Transverse colon (tissue), 4 donors: ENCODE data around the gene GABPB1. TPM values are rescaled to one million over a fixed set of nuclear protein-coding genes. Genes with fewer than 3 reads are reported as not detected.

ENCODE experiments used
- DNase-seq: peaks from one replicate; pipeline ENCODE4 v3.0.0-alpha.2; 2019
- H3K27ac ChIP-seq, 4 donors: fragments of 200-600 bp; sonication (generic); 2 replicates each; pipeline ENCODE4 v1.5.1; 2016 to 2018; ENCODE audit warnings: inconsistent platforms in 4 of 4
- H3K27me3 ChIP-seq: fragments of 200-600 bp; sonication (generic); 2 replicates; pipeline ENCODE4 v1.5.1; 2017; ENCODE audit warnings: inconsistent platforms
- H3K36me3 ChIP-seq, 4 donors: fragments of 200-600 bp; sonication (generic); 2 replicates each; pipeline ENCODE4 v1.5.1; 2017 to 2019; ENCODE audit warnings: inconsistent platforms in 4 of 4
- H3K4me1 ChIP-seq, 4 donors: fragments of 200-600 bp; sonication (generic); 2 replicates each; pipeline ENCODE4 v1.5.1; 2017 to 2020; ENCODE audit warnings: inconsistent platforms in 4 of 4
- H3K4me3 ChIP-seq, 4 donors: fragments of 200-600 bp; sonication (generic); 1 replicate in 1 of 4; 2 replicates in 3 of 4; pipeline versions ENCODE4 v1.5.1 to v1.6.1; 2017 to 2019; ENCODE audit warnings: inconsistent platforms in 4 of 4
- H3K9me3 ChIP-seq, 2 donors: fragments of 200-600 bp; sonication (generic); 2 replicates each; pipeline ENCODE4 v1.5.1; 2017 to 2019; ENCODE audit warnings: inconsistent platforms in 2 of 2
- EP300 ChIP-seq: sonication (generic); formaldehyde crosslinking; IDR thresholded peaks from one replicate; pipeline ENCODE4 v1.6.1; 2017; ENCODE audit warnings: antibody characterized with exemption, low read depth
- POLR2A ChIP-seq: fragments of 450-650 bp; IDR thresholded peaks from one replicate; pipeline ENCODE4 v1.6.1; 2016; ENCODE audit warnings: antibody characterized with exemption, mild to moderate bottlenecking, moderate library complexity
- POLR2AphosphoS5 ChIP-seq, 3 donors: sonication (generic); formaldehyde crosslinking; IDR thresholded peaks; one replicate each; pipeline ENCODE4 v1.6.1; 2016; ENCODE audit warnings: antibody characterized with exemption in 3 of 3
- WGBS, 2 donors: methylation state at CpG; one replicate each; pipeline ENCODE4 v1.1.5; 2018; ENCODE audit warnings: low coverage in 1 of 2; 5-methylcytosine and 5-hydroxymethylcytosine counted together
- in situ Hi-C, 4 donors: fragments of 200-750 bp; cut with MboI; loops; one replicate each; pipeline versions ENCODE4 v1.15.0 to v1.15.1; 2017; ENCODE audit warnings: low sequenced_read_pairs in 3 of 4, low pct_ligation_motif_present in 1 of 4, low pct_unique_long_range_greater_than_20kb in 1 of 4
- intact Hi-C: fragments of 100-400 bp; cut with DNase I; formaldehyde crosslinking; loops from one replicate; pipeline ENCODE4 v1.15.1; 2023; ENCODE audit warnings: low total_unique reads
- total RNA-seq, 4 donors: library from RNA; depleted of rRNA; stranded (reverse); fragments of >200 nt; gene quantifications; one replicate each; pipeline ENCODE4 v1.1.0, GENCODE V29; 2016
- TF ChIP-seq, protein P1 (sequence below), 5 experiments: fragments of 200-600 bp in 3 of 5; fragments of 450-650 bp in 2 of 5; sonication (generic) in 3 of 5; IDR thresholded peaks; 1 replicate in 2 of 5; 2 replicates in 3 of 5; pipeline ENCODE4 v1.5.1; 2016 to 2017; ENCODE audit warnings: antibody characterized with exemption in 5 of 5, inconsistent platforms in 3 of 5, mild to moderate bottlenecking in 2 of 5, moderate library complexity in 1 of 5

The GABPB1 gene
- total RNA-seq, 4 donors from 2014 or later, result 2.2 to 21.4 (median 13.1) TPM

DNA sequence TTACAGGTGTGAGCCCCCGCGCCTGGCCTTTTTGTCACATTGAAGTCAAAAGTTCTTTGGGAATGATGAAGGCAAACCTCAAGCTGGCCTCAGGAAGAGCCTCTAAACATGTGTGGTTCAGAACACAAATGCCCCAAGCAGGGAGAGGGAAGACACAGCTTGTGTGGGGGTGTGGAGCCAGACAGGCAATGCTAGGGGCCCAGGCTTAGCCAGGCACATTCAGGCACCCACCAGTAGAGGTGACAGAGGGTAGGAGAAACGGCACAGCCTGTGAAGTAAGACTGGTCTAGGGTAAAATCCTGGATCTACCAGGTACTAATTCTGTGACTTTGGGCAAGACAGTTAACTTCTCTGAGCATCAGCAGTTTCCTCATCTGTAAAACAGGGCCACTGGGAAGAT is 93.0 kb downstream of the GABPB1 start:
- intact Hi-C loops (no loop called here), in situ Hi-C loops (no loop called here)
- Histone ChIP-seq H3K9me3 (no peaks in the 10 kb centered on the region), H3K27me3 (no peaks in the 10 kb centered on the region), H3K36me3 (no peaks in the 10 kb centered on the region), H3K27ac (no peak overlapping the region), H3K4me1 (no peaks in the 10 kb centered on the region), H3K4me3 (no peak overlapping the region)
- no peak for DNase-seq
- 88 to 91% methylated on average over 3 of the region's 3 CpGs for WGBS, 2 donors
- TF ChIP-seq, protein P1, sequence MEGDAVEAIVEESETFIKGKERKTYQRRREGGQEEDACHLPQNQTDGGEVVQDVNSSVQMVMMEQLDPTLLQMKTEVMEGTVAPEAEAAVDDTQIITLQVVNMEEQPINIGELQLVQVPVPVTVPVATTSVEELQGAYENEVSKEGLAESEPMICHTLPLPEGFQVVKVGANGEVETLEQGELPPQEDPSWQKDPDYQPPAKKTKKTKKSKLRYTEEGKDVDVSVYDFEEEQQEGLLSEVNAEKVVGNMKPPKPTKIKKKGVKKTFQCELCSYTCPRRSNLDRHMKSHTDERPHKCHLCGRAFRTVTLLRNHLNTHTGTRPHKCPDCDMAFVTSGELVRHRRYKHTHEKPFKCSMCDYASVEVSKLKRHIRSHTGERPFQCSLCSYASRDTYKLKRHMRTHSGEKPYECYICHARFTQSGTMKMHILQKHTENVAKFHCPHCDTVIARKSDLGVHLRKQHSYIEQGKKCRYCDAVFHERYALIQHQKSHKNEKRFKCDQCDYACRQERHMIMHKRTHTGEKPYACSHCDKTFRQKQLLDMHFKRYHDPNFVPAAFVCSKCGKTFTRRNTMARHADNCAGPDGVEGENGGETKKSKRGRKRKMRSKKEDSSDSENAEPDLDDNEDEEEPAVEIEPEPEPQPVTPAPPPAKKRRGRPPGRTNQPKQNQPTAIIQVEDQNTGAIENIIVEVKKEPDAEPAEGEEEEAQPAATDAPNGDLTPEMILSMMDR (IDR thresholded peaks at IDR 0.05), result no peak
- TF ChIP-seq POLR2A, result no peak
- TF ChIP-seq EP300, result no peak
- no peak for TF ChIP-seq POLR2AphosphoS5 (IDR thresholded peaks at IDR 0.05)

DNA sequence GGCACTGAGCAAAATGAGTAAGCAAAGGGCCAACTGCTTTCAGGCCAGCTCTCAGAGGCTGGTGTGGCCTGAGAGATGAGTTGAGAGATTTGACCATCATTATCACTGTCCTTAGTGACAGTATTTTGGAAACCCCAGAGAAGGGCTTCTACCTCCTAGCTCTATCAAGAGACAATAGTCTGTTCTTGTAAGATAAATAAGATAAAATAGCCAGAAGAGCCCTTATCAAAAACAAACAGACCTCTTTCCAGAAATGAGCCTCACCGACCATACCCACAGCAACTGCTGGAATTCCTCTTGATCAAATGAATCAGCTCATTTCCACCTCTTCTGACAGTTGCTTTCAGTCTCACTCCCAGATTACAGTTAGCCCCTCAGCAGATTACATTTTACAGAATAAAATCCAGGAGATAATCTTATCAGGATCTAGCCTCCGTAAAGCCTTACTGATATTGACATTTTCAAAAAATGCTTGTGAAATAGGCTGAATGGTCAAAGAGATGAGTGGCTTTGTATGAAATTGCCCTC is 94.0 kb downstream of the GABPB1 start:
- Histone ChIP-seq H3K4me3 (no peak overlapping the region), H3K9me3 (no peaks in the 10 kb centered on the region), H3K27me3 (no peaks in the 10 kb centered on the region), H3K36me3 (no peaks in the 10 kb centered on the region), H3K27ac (no peak overlapping the region), H3K4me1 (no peaks in the 10 kb centered on the region)
- in situ Hi-C loops (no loop called here), intact Hi-C loops (no loop called here)
- DNase-seq, result no peak
- 30 to 54% methylated on average over 1 to 2 of the region's 2 CpGs for WGBS, 2 donors
- TF ChIP-seq, protein P1 (IDR thresholded peaks at IDR 0.05), result no peak
- no peak for TF ChIP-seq EP300
- TF ChIP-seq POLR2AphosphoS5 (IDR thresholded peaks at IDR 0.05), result no peak
- TF ChIP-seq POLR2A, result no peak

DNA sequence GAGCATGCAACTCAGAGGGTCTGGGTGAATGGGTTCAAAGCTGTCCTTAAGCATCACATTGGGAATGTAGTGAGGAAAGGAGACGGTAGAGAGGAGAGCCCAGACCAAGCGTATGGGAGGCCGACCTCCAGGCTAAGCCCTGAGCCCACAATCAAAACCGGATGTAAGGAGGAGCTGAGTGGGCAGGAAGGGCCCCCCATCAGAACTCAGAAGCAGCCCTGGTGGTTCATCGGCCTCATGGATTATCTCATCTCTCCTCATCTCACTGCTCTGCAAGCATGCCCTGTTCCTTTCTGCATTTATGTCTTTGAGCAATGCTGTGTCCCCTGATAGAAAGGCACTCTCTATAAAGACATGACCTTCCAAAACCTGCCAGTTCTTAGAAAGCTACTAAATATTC is 95.7 kb downstream of the GABPB1 start:
- in situ Hi-C loops, result no loop called here
- no peaks in the 10 kb centered on the region for H3K9me3 ChIP-seq
- no peak overlapping the region for H3K4me3 ChIP-seq
- H3K36me3 ChIP-seq, result no peaks in the 10 kb centered on the region
- TF ChIP-seq, protein P1 (IDR thresholded peaks at IDR 0.05), result no peak
- TF ChIP-seq EP300 (no peak), POLR2AphosphoS5 (IDR thresholded peaks at IDR 0.05) (no peak), POLR2A (no peak)
- no peaks in the 10 kb centered on the region for H3K4me1 ChIP-seq
- intact Hi-C loops, result no loop called here
- 83% methylated on average over 5 of the region's 5 CpGs; no CpG with 5 or more reads in 1 of the 2 donors for WGBS, 2 donors
- DNase-seq, result no peak
- no peak overlapping the region for H3K27ac ChIP-seq
- H3K27me3 ChIP-seq, result no peaks in the 10 kb centered on the region

DNA sequence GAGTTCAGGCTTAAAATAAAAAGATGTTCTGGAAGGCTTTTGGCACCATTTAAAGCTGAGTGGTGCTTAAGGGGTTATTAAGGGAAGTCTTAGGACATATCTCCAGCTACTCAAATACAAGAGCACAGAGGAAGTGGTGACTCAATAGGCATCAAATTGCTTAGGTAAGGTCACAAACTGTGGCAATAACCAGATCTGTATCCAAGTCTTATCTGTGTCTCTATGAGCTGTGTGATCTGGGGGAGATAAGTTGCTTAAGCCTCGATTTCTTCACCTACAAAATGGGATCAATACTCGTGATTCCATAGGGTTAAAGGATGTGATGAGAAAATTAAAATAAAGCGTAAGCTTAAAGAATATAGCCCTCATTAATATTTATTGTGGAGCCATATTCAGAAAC is 97.1 kb downstream of the GABPB1 start:
- no peaks in the 10 kb centered on the region for H3K36me3 ChIP-seq
- no peak for TF ChIP-seq POLR2A
- TF ChIP-seq, protein P1 (IDR thresholded peaks at IDR 0.05), result no peak
- H3K4me1 ChIP-seq, result no peaks in the 10 kb centered on the region
- intact Hi-C loops (no loop called here), in situ Hi-C loops (no loop called here)
- H3K27me3 ChIP-seq, result no peaks in the 10 kb centered on the region
- WGBS, 2 donors, result 88 to 93% methylated on average over 3 of the region's 3 CpGs
- DNase-seq, result no peak
- no peak overlapping the region for H3K27ac ChIP-seq
- H3K9me3 ChIP-seq, result no peaks in the 10 kb centered on the region
- H3K4me3 ChIP-seq, result no peak overlapping the region
